ENCODE data around the gene KDELR1.

- TF ChIP-seq CTCF (IDR thresholded peaks at IDR 0.05) (peak; percentile 57 to 77 (median 68)), POLR2A (IDR thresholded peaks at IDR 0.05) (peak; percentile 23)
Observed at GRCh38 chr19:48390188-48391099, 907 bp downstream of the KDELR1 start.

Measured in right lobe of liver (tissue), 4 donors.